Measurements from ENCODE around the gene HCFC1. TPM values are rescaled to one million over a fixed set of nuclear protein-coding genes. Genes with fewer than 3 reads are reported as not detected.

HCFC1 gene
- total and polyA plus RNA-seq, 2 of the 8 experiments (the other 6 are each of a cell fraction or from before 2014, with no cell fraction given): 24.9 to 117 TPM

GRCh38 chrX:153931748-153932147 lies 39.9 kb downstream of the HCFC1 start:
- Histone ChIP-seq H3K27ac (ENCODE audit: low read depth, low read length) (no peak overlapping the region), H3K4me3 (ENCODE audit: extremely low read depth in 1 of 4, insufficient read depth in 2 of 4, low read depth in 3 of 4, low read length in 4 of 4) (no peak overlapping the region), H3K56ac (replicated peaks; ENCODE audit: insufficient read length, low read depth, low read length) (no peak overlapping the region), H4K20me1 (replicated peaks in 1 of 2; ENCODE audit: control insufficient read depth in 1 of 2, insufficient read depth in 2 of 2, low read length in 2 of 2) (peaks cover 0 to 3% of the 10 kb centered on the region in 2 experiments), H3K9me3 (ENCODE audit: insufficient read depth in 2 of 2, low read depth in 1 of 2, low read length in 1 of 2) (no peaks in the 10 kb centered on the region), H3K79me1 (ENCODE audit: low read depth, low read length) (no peaks in the 10 kb centered on the region), H3K14ac (ENCODE audit: insufficient read length) (no peak overlapping the region), H3K4me1 (replicated peaks in 1 of 4; ENCODE audit: control insufficient read depth in 3 of 4, insufficient read depth in 4 of 4, low read length in 3 of 4) (peaks cover 0 to 17% (median 10%) of the 10 kb centered on the region in 4 experiments; a peak in 6 of 7 replicates), H2BK15ac (ENCODE audit: low read length) (no peak overlapping the region), H3K23me2 (ENCODE audit: low read depth, low read length) (peaks cover 11% of the 10 kb centered on the region; the same call in 1 of the 2 replicates), H2BK20ac (ENCODE audit: low read length) (no peak overlapping the region), H3K36me3 (ENCODE audit: control insufficient read depth in 2 of 4, insufficient read depth in 4 of 4, low read length in 3 of 4) (peaks cover 0 to 10% (median 4%) of the 10 kb centered on the region in 4 experiments; a peak in 2 of 8 replicates), H3K27me3 (replicated peaks in 1 of 4; ENCODE audit: control insufficient read depth in 3 of 4, extremely low read depth in 1 of 4, insufficient read depth in 3 of 4, low read length in 3 of 4) (no peaks in the 10 kb centered on the region), H3K4me2 (ENCODE audit: insufficient read depth in 1 of 2, low read depth in 2 of 2, low read length in 2 of 2) (no peak overlapping the region), H2BK5ac (ENCODE audit: low read depth, low read length) (no peak overlapping the region), H2BK12ac (ENCODE audit: low read depth, low read length) (no peak overlapping the region), H2AK5ac (ENCODE audit: low read depth, low read length) (no peak overlapping the region), H4K8ac (ENCODE audit: extremely low read depth, insufficient read depth, low read length) (no peak overlapping the region), H3K18ac (ENCODE audit: extremely low read depth, low read length) (no peak overlapping the region), H2BK120ac (replicated peaks; ENCODE audit: low read depth, low read length) (no peak overlapping the region), H4K5ac (ENCODE audit: insufficient read length, low read depth, low read length) (no peak overlapping the region), H3K4ac (replicated peaks; ENCODE audit: insufficient read length, low read depth, low read length) (no peak overlapping the region), H3K79me2 (ENCODE audit: control insufficient read depth in 1 of 2, insufficient read depth in 2 of 2, low read length in 2 of 2) (peaks cover 0 to 13% of the 10 kb centered on the region in 2 experiments; a peak in 2 of 4 replicates), H2AFZ (ENCODE audit: low read length) (no peak overlapping the region), H3K23ac (ENCODE audit: insufficient read length) (no peak overlapping the region), H3K9ac (replicated peaks in 1 of 4; ENCODE audit: extremely low read depth in 1 of 4, low read depth in 3 of 4, low read length in 3 of 4) (no peak overlapping the region), H4K91ac (replicated peaks; ENCODE audit: insufficient read length, low read length) (no peak overlapping the region)
- whole genome bisulfite sequencing, 2 experiments (ENCODE audit: extremely low coverage in 1 of 2, insufficient coverage in 1 of 2, insufficient read length in 1 of 2, insufficient replicate concordance in 2 of 2, low coverage in 1 of 2, low lambda C conversion rate in 2 of 2, missing lambda C conversion rate in 1 of 2): 92% methylated on average over 6 of the region's 13 CpGs; no CpG with 5 or more reads in 1 of the 2 experiments
- TF ChIP-seq PHF8 (conservative IDR thresholded peaks at IDR 0.05; ENCODE audit: low read depth, low read length) (no peak), KDM1A (IDR thresholded peaks at IDR 0.05; ENCODE audit: borderline replicate concordance, low read length) (no peak)
- TF ChIP-seq, protein P1, sequence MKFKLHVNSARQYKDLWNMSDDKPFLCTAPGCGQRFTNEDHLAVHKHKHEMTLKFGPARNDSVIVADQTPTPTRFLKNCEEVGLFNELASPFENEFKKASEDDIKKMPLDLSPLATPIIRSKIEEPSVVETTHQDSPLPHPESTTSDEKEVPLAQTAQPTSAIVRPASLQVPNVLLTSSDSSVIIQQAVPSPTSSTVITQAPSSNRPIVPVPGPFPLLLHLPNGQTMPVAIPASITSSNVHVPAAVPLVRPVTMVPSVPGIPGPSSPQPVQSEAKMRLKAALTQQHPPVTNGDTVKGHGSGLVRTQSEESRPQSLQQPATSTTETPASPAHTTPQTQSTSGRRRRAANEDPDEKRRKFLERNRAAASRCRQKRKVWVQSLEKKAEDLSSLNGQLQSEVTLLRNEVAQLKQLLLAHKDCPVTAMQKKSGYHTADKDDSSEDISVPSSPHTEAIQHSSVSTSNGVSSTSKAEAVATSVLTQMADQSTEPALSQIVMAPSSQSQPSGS (IDR thresholded peaks at IDR 0.05; ENCODE audit: low read length): no peak
- ChIA-PET POLR2A (ENCODE audit: partially characterized antibody) (interaction anchor here (14.9 kb wide), 1 partner anchor 10 kb away, joined by 231 read pairs; the partner anchor contains the start of genes NAA10 and RENBP), CTCF (ENCODE audit: partially characterized antibody) (interaction anchor here (1.4 to 19.6 kb wide), 2 partner anchors 9 to 17 kb away, joined by 7 to 272 read pairs; partner anchors contain the start of gene RENBP)
- DNase-seq (ENCODE audit: low read depth in 1 of 2, low spot score in 2 of 2): no peak
- FAIRE-seq: no peak
